ENCODE data around the gene RFX4. TPM values are rescaled to one million over a fixed set of nuclear protein-coding genes. Genes with fewer than 3 reads are reported as not detected.

The RFX4 gene
- total and polyA plus RNA-seq, 10 of the 15 experiments (the other 5 are each of a cell fraction or from before 2014, with no cell fraction given) = 0.02 to 0.23 TPM; not detected in 8

GRCh38 chr12:106657488-106657887 is 74.7 kb downstream of the RFX4 start (continued):
- TF ChIP-seq HSF1 (IDR thresholded peaks at IDR 0.05; ENCODE audit: low read depth, low read length) (no peak), E2F4 (IDR thresholded peaks at IDR 0.05; ENCODE audit: low read depth, low read length) (no peak), ZNF207 (IDR thresholded peaks at IDR 0.05; ENCODE audit: borderline replicate concordance) (no peak), BCL11A (IDR thresholded peaks at IDR 0.05; ENCODE audit: low read depth, low read length) (no peak), SMC3 (IDR thresholded peaks at IDR 0.05; ENCODE audit: borderline replicate concordance, low read length) (no peak), TCF12 (IDR thresholded peaks at IDR 0.05; ENCODE audit: low read depth, low read length) (no peak), TAF1 (IDR thresholded peaks at IDR 0.05; ENCODE audit: borderline replicate concordance, low read depth, low read length) (no peak), ZNF622 (IDR thresholded peaks at IDR 0.05) (no peak), E2F8 (IDR thresholded peaks at IDR 0.05; ENCODE audit: low read depth, partially characterized antibody) (no peak), TCF3 (IDR thresholded peaks at IDR 0.05; ENCODE audit: borderline replicate concordance, insufficient read depth, low read depth, low read length) (no peak)
- TF ChIP-seq, protein P1, sequence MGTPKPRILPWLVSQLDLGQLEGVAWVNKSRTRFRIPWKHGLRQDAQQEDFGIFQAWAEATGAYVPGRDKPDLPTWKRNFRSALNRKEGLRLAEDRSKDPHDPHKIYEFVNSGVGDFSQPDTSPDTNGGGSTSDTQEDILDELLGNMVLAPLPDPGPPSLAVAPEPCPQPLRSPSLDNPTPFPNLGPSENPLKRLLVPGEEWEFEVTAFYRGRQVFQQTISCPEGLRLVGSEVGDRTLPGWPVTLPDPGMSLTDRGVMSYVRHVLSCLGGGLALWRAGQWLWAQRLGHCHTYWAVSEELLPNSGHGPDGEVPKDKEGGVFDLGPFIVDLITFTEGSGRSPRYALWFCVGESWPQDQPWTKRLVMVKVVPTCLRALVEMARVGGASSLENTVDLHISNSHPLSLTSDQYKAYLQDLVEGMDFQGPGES (IDR thresholded peaks at IDR 0.05) = no peak

Measured in GM12878 (cell line).